Measurements from ENCODE around the gene ATP10D. TPM values are rescaled to one million over a fixed set of nuclear protein-coding genes. Genes with fewer than 3 reads are reported as not detected.

The ATP10D gene
- total RNA-seq, 1 donor from 2014 or later = 13.9 TPM

GRCh38 chr4:47612116-47613023 is 127.3 kb downstream of the ATP10D start:
- DNase-seq (ENCODE audit: low read depth) = no peak
- no peak overlapping the region for H3K4me3 ChIP-seq (ENCODE audit: low read depth, low read length)
- no peaks in the 10 kb centered on the region for H3K27me3 ChIP-seq (ENCODE audit: control insufficient read depth, insufficient read depth, low read length)
- H3K36me3 ChIP-seq (ENCODE audit: control insufficient read depth, insufficient read depth, low read length) = no peaks in the 10 kb centered on the region
- TF ChIP-seq CTCF (IDR thresholded peaks at IDR 0.05; ENCODE audit: insufficient read depth, low read length, poor library complexity, severe bottlenecking) = no peak

DNA sequence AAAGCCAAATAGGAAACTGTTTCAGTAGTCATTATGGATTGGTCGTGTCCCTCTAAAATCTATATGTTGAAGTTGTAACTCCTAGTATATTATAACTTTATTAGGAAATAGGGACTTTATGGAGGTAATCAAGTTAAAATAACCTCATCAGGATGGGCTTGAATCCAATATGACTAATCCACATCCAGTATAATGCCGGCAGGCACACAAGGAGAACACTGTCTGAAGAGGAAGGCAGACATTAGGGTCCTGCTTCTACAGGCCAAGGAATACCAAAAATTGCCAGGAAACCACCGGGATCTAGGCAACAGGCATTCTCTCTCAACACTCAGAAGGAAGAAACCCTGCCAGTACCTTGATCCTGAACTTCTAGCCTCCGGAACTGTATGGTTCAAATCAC is 130.3 kb downstream of the ATP10D start:
- DNase-seq (ENCODE audit: low read depth) = no peak

GRCh38 chr4:47617607-47618006 is 132.5 kb downstream of the ATP10D start:
- H3K4me3 ChIP-seq (ENCODE audit: low read depth, low read length) = no peak overlapping the region
- TF ChIP-seq CTCF (IDR thresholded peaks at IDR 0.05; ENCODE audit: insufficient read depth, low read length, poor library complexity, severe bottlenecking) = no peak
- no peaks in the 10 kb centered on the region for H3K27me3 ChIP-seq (ENCODE audit: control insufficient read depth, insufficient read depth, low read length)
- DNase-seq (ENCODE audit: low read depth) = no peak
- H3K36me3 ChIP-seq (ENCODE audit: control insufficient read depth, insufficient read depth, low read length) = no peaks in the 10 kb centered on the region

More for the DNA sequence above, 130.3 kb downstream of the ATP10D start:
- H3K4me3 ChIP-seq (ENCODE audit: low read depth, low read length) = no peak overlapping the region
- TF ChIP-seq CTCF (IDR thresholded peaks at IDR 0.05; ENCODE audit: insufficient read depth, low read length, poor library complexity, severe bottlenecking) = no peak
- no peaks in the 10 kb centered on the region for H3K36me3 ChIP-seq (ENCODE audit: control insufficient read depth, insufficient read depth, low read length)
- no peaks in the 10 kb centered on the region for H3K27me3 ChIP-seq (ENCODE audit: control insufficient read depth, insufficient read depth, low read length)

GRCh38 chr4:47619691-47620090 is 134.6 kb downstream of the ATP10D start:
- no peaks in the 10 kb centered on the region for H3K36me3 ChIP-seq (ENCODE audit: control insufficient read depth, insufficient read depth, low read length)
- H3K27me3 ChIP-seq (ENCODE audit: control insufficient read depth, insufficient read depth, low read length) = no peaks in the 10 kb centered on the region
- no peak for DNase-seq (ENCODE audit: low read depth)
- H3K4me3 ChIP-seq (ENCODE audit: low read depth, low read length) = no peak overlapping the region
- no peak for TF ChIP-seq CTCF (IDR thresholded peaks at IDR 0.05; ENCODE audit: insufficient read depth, low read length, poor library complexity, severe bottlenecking)

GRCh38 chr4:47621181-47621580 is 136.1 kb downstream of the ATP10D start:
- no peaks in the 10 kb centered on the region for H3K36me3 ChIP-seq (ENCODE audit: control insufficient read depth, insufficient read depth, low read length)
- no peak for TF ChIP-seq CTCF (IDR thresholded peaks at IDR 0.05; ENCODE audit: insufficient read depth, low read length, poor library complexity, severe bottlenecking)
- H3K27me3 ChIP-seq (ENCODE audit: control insufficient read depth, insufficient read depth, low read length) = no peaks in the 10 kb centered on the region
- H3K4me3 ChIP-seq (ENCODE audit: low read depth, low read length) = no peak overlapping the region
- DNase-seq (ENCODE audit: low read depth) = no peak

All from kidney epithelial cell (primary cell).